A549 (cell line): ENCODE measurements around the gene EEFSEC. TPM values are rescaled to one million over a fixed set of nuclear protein-coding genes. Genes with fewer than 3 reads are reported as not detected.

Source experiments
- ATAC-seq, 2 experiments: fragments of 200-7000 bp in 1 of 2; fragments of >200 bp in 1 of 2; cut with Nextera tagmentation in 1 of 2; cut with Tn5 transposase in 1 of 2; 3 replicates each; pipeline versions ENCODE4 v1.8.0 to v1.9.1; 2018 to 2020; ENCODE audit warnings: mild to moderate bottlenecking in 1 of 2, moderate library complexity in 1 of 2
- CTCF ChIA-PET: fragments of 300-600 bp; sonication (Branson Sonifier 250); formaldehyde crosslinking; extraction: SDS; loops from one replicate; lab custom pipeline; 2021; ENCODE audit warnings: antibody characterized with exemption, inconsistent platforms; lab: Yijun Ruan, JAX
- POLR2A ChIA-PET: fragments of 350-600 bp; formaldehyde crosslinking; extraction: SDS; loops from one replicate; lab custom pipeline; 2021; ENCODE audit warnings: antibody characterized with exemption, inconsistent platforms; lab: Yijun Ruan, JAX
- DNase-seq, 2 experiments: peaks; one replicate each; pipeline versions ENCODE4 v3.0.0 to v3.0.0-alpha.2; 2011 to 2016; ENCODE audit warnings: low read depth in 1 of 2, low spot score in 1 of 2
- FAIRE-seq: peaks from 2 replicates; lab custom pipeline; 2011; peaks lifted over from hg19 to GRCh38; lab: Jason Lieb, UNC
- H3K27ac ChIP-seq, 2 experiments: fragments of >200 bp; sonication (Bioruptor Twin); formaldehyde crosslinking; 3 replicates each; pipeline ENCODE4 v1.5.1; 2016 to 2017
- H3K4me1 ChIP-seq: fragments of >200 bp; sonication (Bioruptor Twin); formaldehyde crosslinking; 3 replicates; pipeline ENCODE4 v1.6.1; 2016
- H3K4me2 ChIP-seq: fragments of >200 bp; sonication (Bioruptor Twin); formaldehyde crosslinking; 3 replicates; pipeline ENCODE4 v1.6.1; 2016
- H3K4me3 ChIP-seq: fragments of >200 bp; sonication (Bioruptor Twin); formaldehyde crosslinking; 3 replicates; pipeline ENCODE4 v1.5.1; 2016
- H3K9me3 ChIP-seq: fragments of >200 bp; sonication (Bioruptor Twin); formaldehyde crosslinking; 3 replicates; pipeline ENCODE4 v1.6.1; 2016
- CHD2 ChIP-seq: fragments of 150-350 bp; IDR thresholded peaks from 2 replicates; pipeline ENCODE4 v1.6.1; 2014; ENCODE audit warnings: low read length; ENCODE audit not compliant: partially characterized antibody
- EHMT2 ChIP-seq: fragments of 200-600 bp; sonication (generic); IDR thresholded peaks from 2 replicates; pipeline ENCODE4 v1.6.1; 2016; ENCODE audit warnings: antibody characterized with exemption, low read depth, mild to moderate bottlenecking, moderate library complexity
- EP300 ChIP-seq, 2 experiments: fragments of >200 bp; sonication (Bioruptor Twin); formaldehyde crosslinking; IDR thresholded peaks; 2 replicates in 1 of 2; 3 replicates in 1 of 2; pipeline ENCODE4 v1.6.1; 2016 to 2017
- FOXS1 ChIP-seq: fragments of 250-450 bp; sonication (Bioruptor Pico); IDR thresholded peaks from 2 replicates; pipeline ENCODE4 v1.5.0; 2020; ENCODE audit warnings: mild to moderate bottlenecking, moderate library complexity
- HOXA7 ChIP-seq: fragments of 250-450 bp; sonication (Bioruptor Pico); IDR thresholded peaks from 2 replicates; pipeline ENCODE4 v1.5.0; 2020; ENCODE audit warnings: mild to moderate bottlenecking, moderate library complexity
- HOXB5 ChIP-seq: fragments of 250-450 bp; sonication (Bioruptor Pico); IDR thresholded peaks from 2 replicates; pipeline ENCODE4 v1.5.0; 2020; ENCODE audit warnings: mild to moderate bottlenecking, moderate library complexity
- JUN ChIP-seq, 2 experiments: fragments of >200 bp; sonication (Bioruptor Twin); formaldehyde crosslinking; IDR thresholded peaks; 2 replicates in 1 of 2; 3 replicates in 1 of 2; pipeline ENCODE4 v1.6.1; 2016 to 2017
- JUNB ChIP-seq: fragments of >200 bp; sonication (Bioruptor Twin); formaldehyde crosslinking; IDR thresholded peaks from 2 replicates; pipeline ENCODE4 v1.6.1; 2016
- KDM5A ChIP-seq: fragments of 200-600 bp; sonication (generic); IDR thresholded peaks from 2 replicates; pipeline ENCODE4 v1.6.1; 2016; ENCODE audit warnings: antibody characterized with exemption, mild to moderate bottlenecking
- MYC ChIP-seq: IDR thresholded peaks from 2 replicates; pipeline ENCODE4 v1.6.1; 2012; ENCODE audit warnings: mild to moderate bottlenecking, inconsistent platforms, low read length, improper control_type of control experiment, borderline replicate concordance
- NFE2L2 ChIP-seq: fragments of 150-350 bp; conservative IDR thresholded peaks from 2 replicates; pipeline ENCODE4 v1.6.1; 2014; ENCODE audit warnings: low read length
- RAD21 ChIP-seq, 2 experiments: fragments of >200 bp in 1 of 2; sonication (Bioruptor Twin) in 1 of 2; formaldehyde crosslinking in 1 of 2; IDR thresholded peaks in 1 of 2; conservative IDR thresholded peaks in 1 of 2; 2 replicates in 1 of 2; 3 replicates in 1 of 2; pipeline ENCODE4 v1.6.1; 2012 to 2018; ENCODE audit warnings: inconsistent platforms in 1 of 2
- RARB ChIP-seq: fragments of 250-450 bp; sonication (Bioruptor Pico); IDR thresholded peaks from 2 replicates; pipeline ENCODE4 v1.8.0; 2021; ENCODE audit warnings: mild to moderate bottlenecking, moderate library complexity
- RCOR1 ChIP-seq: fragments of 150-350 bp; IDR thresholded peaks from 2 replicates; pipeline ENCODE4 v1.6.1; 2014; ENCODE audit warnings: antibody characterized with exemption, low read length, low read depth
- RFX5 ChIP-seq: fragments of 450-650 bp; IDR thresholded peaks from 2 replicates; pipeline ENCODE4 v1.7.1; 2014; ENCODE audit warnings: antibody characterized with exemption, mild to moderate bottlenecking, moderate library complexity
- SREBF2 ChIP-seq: fragments of 450-650 bp; IDR thresholded peaks from 2 replicates; pipeline ENCODE4 v1.6.1; 2014; ENCODE audit warnings: mild to moderate bottlenecking, moderate library complexity
- TP53 ChIP-seq: fragments of 250-450 bp; sonication (Bioruptor Pico); IDR thresholded peaks from 2 replicates; pipeline ENCODE4 v1.5.0; 2021; ENCODE audit warnings: mild to moderate bottlenecking, moderate library complexity
- ZC3H11A ChIP-seq: fragments of 450-650 bp; IDR thresholded peaks from 2 replicates; pipeline ENCODE4 v1.6.1; 2014; ENCODE audit warnings: antibody characterized with exemption, mild to moderate bottlenecking
- ZFP36 ChIP-seq: fragments of 450-650 bp; IDR thresholded peaks from 2 replicates; pipeline ENCODE4 v1.6.1; 2014; ENCODE audit warnings: borderline replicate concordance; ENCODE audit not compliant: partially characterized antibody
- ZSCAN20 ChIP-seq: fragments of 250-450 bp; sonication (Bioruptor Pico); IDR thresholded peaks from 2 replicates; pipeline ENCODE4 v1.8.0; 2022; ENCODE audit warnings: mild to moderate bottlenecking, moderate library complexity
- WGBS: methylation state at CpG from one replicate; pipeline ENCODE4 v1.1.6; 2017; ENCODE audit errors: missing lambda C conversion rate; 5-methylcytosine and 5-hydroxymethylcytosine counted together
- polyA plus RNA-seq, 4 experiments: library from polyadenylated mRNA; depleted of rRNA in 3 of 4; stranded (reverse); fragments of >200 nt; fragmentation: RNase III in 1 of 4; extraction: RNeasy Plus Mini Kit Qiagen cat#74134 plus additional on column Dnase treatment in 1 of 4; gene quantifications; 2 replicates in 3 of 4; 3 replicates in 1 of 4; pipeline ENCODE4 v1.2.3, GENCODE V29; 2011 to 2017
- TF ChIP-seq, protein P1 (sequence below): IDR thresholded peaks from 2 replicates; pipeline ENCODE4 v1.6.1; 2012
- TF ChIP-seq, protein P2 (sequence below): fragments of 150-350 bp; IDR thresholded peaks from 2 replicates; pipeline ENCODE4 v1.6.1; 2014; ENCODE audit warnings: low read depth, mild to moderate bottlenecking, low read length
- TF ChIP-seq, protein P3 (sequence below): fragments of >200 bp; sonication (Bioruptor Twin); formaldehyde crosslinking; IDR thresholded peaks from 3 replicates; pipeline ENCODE4 v1.5.1; 2016
- TF ChIP-seq, protein P4 (sequence below): fragments of >200 bp; sonication (Bioruptor Twin); formaldehyde crosslinking; IDR thresholded peaks from 2 replicates; pipeline ENCODE4 v1.6.1; 2016

Gene EEFSEC
- polyA plus RNA-seq, 2 of the 4 experiments (the other 2 are of a cell fraction) = 6.9 to 7.3 TPM

DNA sequence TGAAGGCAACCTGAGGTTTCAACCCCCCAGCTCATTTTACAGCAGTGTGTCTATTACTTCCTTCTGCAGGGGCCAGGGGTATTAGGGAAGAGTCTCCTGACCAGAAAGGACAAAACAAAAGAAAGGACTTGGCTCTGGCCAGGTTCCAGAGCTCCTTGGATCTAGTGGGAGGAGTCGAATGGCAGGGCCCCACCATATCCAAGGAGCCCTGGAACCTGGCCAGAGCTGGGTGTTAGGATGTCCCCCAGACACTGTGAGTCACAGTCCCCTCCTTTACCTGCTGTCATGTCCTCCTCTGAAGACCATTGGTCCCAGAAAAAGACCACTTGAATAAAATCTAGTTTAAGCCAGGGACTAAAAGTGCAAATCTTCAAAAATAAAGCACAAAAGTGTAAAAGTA, 113.2 kb downstream of the EEFSEC start:
- ChIA-PET POLR2A (no interaction called here), CTCF (interaction anchor here (1.9 kb wide), 1 partner anchor 40 kb away, joined by 4 read pairs; no protein-coding TSS in a partner anchor)
- H3K27ac ChIP-seq = no peak overlapping the region
- no peaks in the 10 kb centered on the region for H3K4me1 ChIP-seq
- no peak for FAIRE-seq
- no peak for ATAC-seq
- no peak overlapping the region for H3K4me2 ChIP-seq
- TF ChIP-seq NFE2L2 (no peak), RCOR1 (no peak), MYC (no peak), JUN (IDR thresholded peaks at IDR 0.05) (no peak), JUNB (no peak), RAD21 (conservative IDR thresholded peaks at IDR 0.05 in 1 of 2, IDR thresholded peaks at IDR 0.05 in 1 of 2) (no peak), ZC3H11A (no peak), RFX5 (no peak), EP300 (IDR thresholded peaks at IDR 0.05) (no peak), RARB (CRISPR knock-in tag) (no peak), ZFP36 (no peak), ZSCAN20 (CRISPR knock-in tag) (no peak), FOXS1 (CRISPR knock-in tag) (no peak), HOXB5 (no peak)
- TF ChIP-seq, protein P1, sequence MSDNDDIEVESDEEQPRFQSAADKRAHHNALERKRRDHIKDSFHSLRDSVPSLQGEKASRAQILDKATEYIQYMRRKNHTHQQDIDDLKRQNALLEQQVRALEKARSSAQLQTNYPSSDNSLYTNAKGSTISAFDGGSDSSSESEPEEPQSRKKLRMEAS = no peak
- TF ChIP-seq, protein P2, sequence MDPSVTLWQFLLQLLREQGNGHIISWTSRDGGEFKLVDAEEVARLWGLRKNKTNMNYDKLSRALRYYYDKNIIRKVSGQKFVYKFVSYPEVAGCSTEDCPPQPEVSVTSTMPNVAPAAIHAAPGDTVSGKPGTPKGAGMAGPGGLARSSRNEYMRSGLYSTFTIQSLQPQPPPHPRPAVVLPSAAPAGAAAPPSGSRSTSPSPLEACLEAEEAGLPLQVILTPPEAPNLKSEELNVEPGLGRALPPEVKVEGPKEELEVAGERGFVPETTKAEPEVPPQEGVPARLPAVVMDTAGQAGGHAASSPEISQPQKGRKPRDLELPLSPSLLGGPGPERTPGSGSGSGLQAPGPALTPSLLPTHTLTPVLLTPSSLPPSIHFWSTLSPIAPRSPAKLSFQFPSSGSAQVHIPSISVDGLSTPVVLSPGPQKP = no peak
- 50% methylated on average over 1 of the region's 1 CpG for WGBS
- DNase-seq = no peak
- H3K9me3 ChIP-seq = no peaks in the 10 kb centered on the region
- no peak overlapping the region for H3K4me3 ChIP-seq

DNA sequence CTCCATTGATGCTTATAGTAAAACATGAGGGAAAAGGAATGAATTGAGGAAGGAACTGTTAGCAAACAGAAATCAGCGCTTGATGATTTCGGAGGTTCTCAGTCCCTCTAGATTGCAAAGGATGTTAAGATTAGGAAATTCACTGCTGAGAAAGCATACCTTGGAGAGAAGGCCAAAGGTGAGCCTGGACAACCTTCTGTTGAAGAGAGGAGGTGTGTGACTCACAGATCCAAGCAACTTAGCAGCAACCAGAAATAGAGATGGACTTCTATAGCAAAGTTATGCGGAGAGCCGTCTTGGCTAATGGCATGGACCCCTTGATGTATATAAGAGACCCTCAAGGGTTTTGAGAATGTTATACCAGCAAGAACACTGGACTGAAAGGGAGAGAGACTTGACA, 114.3 kb downstream of the EEFSEC start:
- FAIRE-seq (no peak), DNase-seq (no peak), ATAC-seq (no peak)
- H3K4me3 ChIP-seq = no peak overlapping the region
- 67% methylated on average over 4 of the region's 4 CpGs for WGBS
- ChIA-PET POLR2A (no interaction called here), CTCF (no interaction called here)
- H3K4me2 ChIP-seq = no peak overlapping the region
- no peak for TF ChIP-seq TP53 (CRISPR knock-in tag)
- TF ChIP-seq, protein P3, sequence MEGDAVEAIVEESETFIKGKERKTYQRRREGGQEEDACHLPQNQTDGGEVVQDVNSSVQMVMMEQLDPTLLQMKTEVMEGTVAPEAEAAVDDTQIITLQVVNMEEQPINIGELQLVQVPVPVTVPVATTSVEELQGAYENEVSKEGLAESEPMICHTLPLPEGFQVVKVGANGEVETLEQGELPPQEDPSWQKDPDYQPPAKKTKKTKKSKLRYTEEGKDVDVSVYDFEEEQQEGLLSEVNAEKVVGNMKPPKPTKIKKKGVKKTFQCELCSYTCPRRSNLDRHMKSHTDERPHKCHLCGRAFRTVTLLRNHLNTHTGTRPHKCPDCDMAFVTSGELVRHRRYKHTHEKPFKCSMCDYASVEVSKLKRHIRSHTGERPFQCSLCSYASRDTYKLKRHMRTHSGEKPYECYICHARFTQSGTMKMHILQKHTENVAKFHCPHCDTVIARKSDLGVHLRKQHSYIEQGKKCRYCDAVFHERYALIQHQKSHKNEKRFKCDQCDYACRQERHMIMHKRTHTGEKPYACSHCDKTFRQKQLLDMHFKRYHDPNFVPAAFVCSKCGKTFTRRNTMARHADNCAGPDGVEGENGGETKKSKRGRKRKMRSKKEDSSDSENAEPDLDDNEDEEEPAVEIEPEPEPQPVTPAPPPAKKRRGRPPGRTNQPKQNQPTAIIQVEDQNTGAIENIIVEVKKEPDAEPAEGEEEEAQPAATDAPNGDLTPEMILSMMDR = no peak
- TF ChIP-seq SREBF2 = no peak
- TF ChIP-seq JUN (IDR thresholded peaks at IDR 0.05) = no peak
- TF ChIP-seq, protein P2 = no peak
- no peak for TF ChIP-seq CHD2
- TF ChIP-seq EHMT2 = no peak
- TF ChIP-seq, protein P4, sequence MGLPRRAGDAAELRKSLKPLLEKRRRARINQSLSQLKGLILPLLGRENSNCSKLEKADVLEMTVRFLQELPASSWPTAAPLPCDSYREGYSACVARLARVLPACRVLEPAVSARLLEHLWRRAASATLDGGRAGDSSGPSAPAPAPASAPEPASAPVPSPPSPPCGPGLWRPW = no peak
- no peak for TF ChIP-seq RAD21 (conservative IDR thresholded peaks at IDR 0.05 in 1 of 2, IDR thresholded peaks at IDR 0.05 in 1 of 2)
- no peak for TF ChIP-seq FOXS1 (CRISPR knock-in tag)
- TF ChIP-seq RFX5 = no peak
- no peak for TF ChIP-seq ZC3H11A
- no peak for TF ChIP-seq HOXA7 (CRISPR knock-in tag)
- TF ChIP-seq KDM5A = no peak
- no peaks in the 10 kb centered on the region for H3K4me1 ChIP-seq
- H3K27ac ChIP-seq = no peak overlapping the region
- no peaks in the 10 kb centered on the region for H3K9me3 ChIP-seq
